Large intestine (tissue), 3 donors: ENCODE results near the gene ABCC3. TPM values are rescaled to one million over a fixed set of nuclear protein-coding genes. Genes with fewer than 3 reads are reported as not detected.

Source experiments
- DNase-seq, 2 donors: peaks; one replicate each; pipeline versions ENCODE4 v3.0.0 to v3.0.0-alpha.2; 2013
- H3K27ac ChIP-seq: one replicate; pipeline ENCODE4 v1.5.1; 2013; ENCODE audit warnings: low read length
- H3K27me3 ChIP-seq: 2 replicates; pipeline ENCODE4 v1.6.1; 2013; ENCODE audit warnings: low read length; ENCODE audit not compliant: control insufficient read depth, insufficient read depth
- H3K36me3 ChIP-seq: 2 replicates; pipeline ENCODE4 v1.6.1; 2013; ENCODE audit warnings: low read length; ENCODE audit not compliant: control insufficient read depth, insufficient read depth
- H3K4me1 ChIP-seq: one replicate; pipeline ENCODE4 v1.6.1; 2013; ENCODE audit warnings: low read length; ENCODE audit not compliant: control insufficient read depth, insufficient read depth
- H3K4me3 ChIP-seq: one replicate; pipeline ENCODE4 v1.5.1; 2013; ENCODE audit warnings: low read length
- H3K9me3 ChIP-seq: one replicate; pipeline ENCODE4 v1.6.1; 2013; ENCODE audit warnings: mild to moderate bottlenecking, low read depth, low read length, moderate library complexity; ENCODE audit not compliant: control insufficient read depth
- WGBS: methylation state at CpG from one replicate; pipeline ENCODE4 v1.1.5; 2013; ENCODE audit warnings: low lambda C conversion rate; ENCODE audit not compliant: insufficient coverage; 5-methylcytosine and 5-hydroxymethylcytosine counted together
- polyA plus RNA-seq: library from polyadenylated mRNA; unstranded; fragments of 120-200 nt; gene quantifications from one replicate; pipeline ENCODE4 v1.2.1, GENCODE V29; 2013

The ABCC3 gene
- polyA plus RNA-seq, 1 donor, result 53.7 TPM

DNA sequence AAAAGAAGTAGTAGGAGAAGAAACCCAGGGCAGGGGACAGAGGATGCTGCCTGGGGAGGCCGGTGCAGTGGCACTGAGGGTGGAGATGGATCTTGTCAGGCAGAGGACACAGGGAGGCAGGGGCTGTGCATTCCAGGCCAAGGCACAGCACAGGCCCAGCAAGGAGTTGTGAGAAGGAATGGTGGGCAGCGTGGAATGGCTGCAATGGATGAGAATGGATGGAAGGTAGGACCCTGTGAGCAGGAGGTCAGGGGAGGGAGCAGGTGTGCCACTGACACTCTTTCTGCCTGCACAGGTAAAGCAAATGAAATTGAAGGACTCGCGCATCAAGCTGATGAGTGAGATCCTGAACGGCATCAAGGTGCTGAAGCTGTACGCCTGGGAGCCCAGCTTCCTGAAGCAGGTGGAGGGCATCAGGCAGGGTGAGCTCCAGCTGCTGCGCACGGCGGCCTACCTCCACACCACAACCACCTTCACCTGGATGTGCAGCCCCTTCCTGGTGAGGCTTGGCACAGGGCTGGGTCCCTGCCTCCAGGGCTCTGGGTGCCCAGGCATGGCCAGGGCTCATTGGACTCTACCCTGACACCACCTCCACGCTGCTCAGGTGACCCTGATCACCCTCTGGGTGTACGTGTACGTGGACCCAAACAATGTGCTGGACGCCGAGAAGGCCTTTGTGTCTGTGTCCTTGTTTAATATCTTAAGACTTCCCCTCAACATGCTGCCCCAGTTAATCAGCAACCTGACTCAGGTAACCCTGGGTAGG is 32.8 kb downstream of the ABCC3 start:
- WGBS, result 100% methylated on average over 1 of the region's 14 CpGs
- Histone ChIP-seq H3K36me3 (peaks cover 4% of the 10 kb centered on the region), H3K27ac (no peak overlapping the region), H3K9me3 (no peaks in the 10 kb centered on the region), H3K4me3 (no peak overlapping the region), H3K4me1 (peaks cover 33% of the 10 kb centered on the region), H3K27me3 (no peaks in the 10 kb centered on the region)
- no peak for DNase-seq

- no peak for DNase-seq
- Histone ChIP-seq H3K4me3 (no peak overlapping the region), H3K27me3 (no peaks in the 10 kb centered on the region), H3K9me3 (no peaks in the 10 kb centered on the region), H3K4me1 (peaks cover 31% of the 10 kb centered on the region), H3K36me3 (peaks cover 5% of the 10 kb centered on the region), H3K27ac (no peak overlapping the region)
- 59% methylated on average over 2 of the region's 8 CpGs for WGBS
Measured at GRCh38 chr17:50668025-50668837, 33.5 kb downstream of the ABCC3 start.

GRCh38 chr17:50668838-50669581 is 34.3 kb downstream of the ABCC3 start:
- Histone ChIP-seq H3K9me3 (no peaks in the 10 kb centered on the region), H3K36me3 (peaks cover 8% of the 10 kb centered on the region), H3K27me3 (no peaks in the 10 kb centered on the region), H3K27ac (no peak overlapping the region), H3K4me1 (peaks cover 25% of the 10 kb centered on the region), H3K4me3 (no peak overlapping the region)
- WGBS, result no CpG with 5 or more reads among the region's 9 CpGs
- DNase-seq, result no peak

DNA sequence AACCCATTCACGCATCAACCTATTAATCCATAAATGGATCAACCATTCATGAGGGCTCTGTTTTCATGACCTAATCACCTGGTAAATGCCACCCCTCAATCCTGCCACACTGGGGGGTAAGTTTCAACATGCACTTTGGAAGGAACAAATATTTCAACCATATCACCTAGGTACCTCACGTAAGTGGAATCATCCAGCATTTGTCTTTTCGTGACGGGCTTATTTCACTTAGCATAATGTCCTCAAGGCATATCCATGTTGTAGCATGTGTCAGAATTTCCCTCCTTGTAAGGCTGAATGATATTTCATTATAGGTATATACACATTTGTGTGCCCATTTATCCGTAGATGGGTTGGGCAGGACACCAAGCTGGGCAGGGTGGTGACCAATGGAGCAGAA is 37.4 kb downstream of the ABCC3 start:
- Histone ChIP-seq H3K27me3 (no peaks in the 10 kb centered on the region), H3K27ac (no peak overlapping the region), H3K4me3 (no peak overlapping the region), H3K4me1 (peaks cover 22% of the 10 kb centered on the region), H3K36me3 (peaks cover 19% of the 10 kb centered on the region), H3K9me3 (no peaks in the 10 kb centered on the region)
- no CpG with 5 or more reads among the region's 5 CpGs for WGBS
- DNase-seq, result no peak

- no peaks in the 10 kb centered on the region for H3K27me3 ChIP-seq
- no CpG with 5 or more reads among the region's 20 CpGs for WGBS
- H3K9me3 ChIP-seq, result no peaks in the 10 kb centered on the region
- no peak overlapping the region for H3K27ac ChIP-seq
- DNase-seq, result no peak
- peaks cover 16% of the 10 kb centered on the region for H3K4me1 ChIP-seq
- no peak overlapping the region for H3K4me3 ChIP-seq
- H3K36me3 ChIP-seq, result peaks cover 27% of the 10 kb centered on the region
Measured at GRCh38 chr17:50672831-50673551, 38.3 kb downstream of the ABCC3 start.

DNA sequence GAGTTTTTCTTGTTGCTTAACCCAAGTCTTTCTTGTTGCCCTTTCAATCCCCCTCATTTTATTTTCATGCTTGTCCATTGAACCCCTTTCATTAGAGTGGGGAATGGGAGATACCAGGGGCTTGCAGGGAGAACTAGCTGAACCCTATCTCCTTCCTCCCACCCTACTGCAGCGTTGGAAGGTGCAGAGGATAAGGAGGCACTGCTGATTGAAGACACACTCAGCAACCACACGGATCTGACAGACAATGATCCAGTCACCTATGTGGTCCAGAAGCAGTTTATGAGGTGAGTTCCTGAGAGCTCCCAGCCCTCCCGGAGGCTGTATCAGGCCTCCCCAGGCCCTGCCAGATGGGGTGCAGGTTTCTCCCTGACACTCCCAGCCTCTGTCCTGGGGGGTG is 40.5 kb downstream of the ABCC3 start:
- no peak overlapping the region for H3K4me3 ChIP-seq
- no peak overlapping the region for H3K27ac ChIP-seq
- peaks cover 11% of the 10 kb centered on the region for H3K4me1 ChIP-seq
- WGBS, result no CpG with 5 or more reads among the region's 3 CpGs
- H3K9me3 ChIP-seq, result no peaks in the 10 kb centered on the region
- H3K36me3 ChIP-seq, result peaks cover 37% of the 10 kb centered on the region
- H3K27me3 ChIP-seq, result no peaks in the 10 kb centered on the region
- no peak for DNase-seq

DNA sequence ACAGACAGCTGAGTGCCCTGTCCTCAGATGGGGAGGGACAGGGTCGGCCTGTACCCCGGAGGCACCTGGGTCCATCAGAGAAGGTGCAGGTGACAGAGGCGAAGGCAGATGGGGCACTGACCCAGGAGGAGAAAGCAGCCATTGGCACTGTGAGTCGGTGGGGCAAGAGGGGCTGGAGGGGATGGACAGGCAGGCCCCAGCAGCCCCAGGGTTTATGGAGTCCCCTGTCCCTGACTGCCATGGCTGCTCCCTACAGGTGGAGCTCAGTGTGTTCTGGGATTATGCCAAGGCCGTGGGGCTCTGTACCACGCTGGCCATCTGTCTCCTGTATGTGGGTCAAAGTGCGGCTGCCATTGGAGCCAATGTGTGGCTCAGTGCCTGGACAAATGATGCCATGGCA is 40.9 kb downstream of the ABCC3 start:
- Histone ChIP-seq H3K36me3 (peaks cover 37% of the 10 kb centered on the region), H3K4me1 (peaks cover 10% of the 10 kb centered on the region), H3K27ac (no peak overlapping the region), H3K27me3 (no peaks in the 10 kb centered on the region), H3K9me3 (no peaks in the 10 kb centered on the region), H3K4me3 (no peak overlapping the region)
- no CpG with 5 or more reads among the region's 7 CpGs for WGBS
- peak in 1 of 2 donors; percentile 41 for DNase-seq

DNA sequence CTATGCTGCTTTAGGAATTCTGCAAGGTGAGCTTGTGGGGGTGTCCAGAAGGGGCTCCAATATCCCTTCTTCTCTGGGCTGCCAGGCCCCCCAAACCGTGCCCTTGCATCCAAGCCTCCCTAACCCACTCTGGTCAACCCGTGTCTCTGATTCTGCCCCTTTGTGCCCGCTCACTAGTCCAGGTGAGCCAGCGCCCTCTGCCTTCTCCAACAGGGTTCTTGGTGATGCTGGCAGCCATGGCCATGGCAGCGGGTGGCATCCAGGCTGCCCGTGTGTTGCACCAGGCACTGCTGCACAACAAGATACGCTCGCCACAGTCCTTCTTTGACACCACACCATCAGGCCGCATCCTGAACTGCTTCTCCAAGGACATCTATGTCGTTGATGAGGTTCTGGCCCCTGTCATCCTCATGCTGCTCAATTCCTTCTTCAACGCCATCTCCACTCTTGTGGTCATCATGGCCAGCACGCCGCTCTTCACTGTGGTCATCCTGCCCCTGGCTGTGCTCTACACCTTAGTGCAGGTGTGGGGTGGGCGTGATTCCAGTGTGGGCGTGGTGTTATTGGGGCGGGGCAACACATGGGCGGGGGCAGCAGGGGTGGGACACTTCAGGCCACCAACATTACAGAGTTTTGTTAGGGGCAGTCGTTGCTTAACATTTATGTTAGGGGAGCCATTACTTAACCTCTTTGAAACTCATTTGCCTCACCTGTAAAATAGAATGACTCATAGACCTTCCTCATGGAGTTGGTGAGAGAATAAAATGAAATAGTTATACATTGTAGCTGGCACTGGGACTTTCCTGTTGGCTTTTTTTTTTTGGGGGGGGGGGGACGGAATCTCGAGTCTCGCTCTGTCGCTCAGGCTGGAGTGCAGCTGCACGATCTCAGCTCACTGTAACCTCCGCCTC is 41.6 kb downstream of the ABCC3 start:
- no peaks in the 10 kb centered on the region for H3K9me3 ChIP-seq
- peaks cover 37% of the 10 kb centered on the region for H3K36me3 ChIP-seq
- H3K27ac ChIP-seq, result no peak overlapping the region
- peaks cover 8% of the 10 kb centered on the region for H3K4me1 ChIP-seq
- WGBS, result 100% methylated on average over 2 of the region's 24 CpGs
- no peaks in the 10 kb centered on the region for H3K27me3 ChIP-seq
- H3K4me3 ChIP-seq, result no peak overlapping the region
- DNase-seq, result no peak

- WGBS, result no CpG with 5 or more reads among the region's 12 CpGs
- no peak overlapping the region for H3K4me3 ChIP-seq
Measured at GRCh38 chr17:50677851-50678375, 43.2 kb downstream of the ABCC3 start.

More at GRCh38 chr17:50677851-50678375, 43.2 kb downstream of the ABCC3 start:
- H3K27ac ChIP-seq, result no peak overlapping the region
- H3K27me3 ChIP-seq, result no peaks in the 10 kb centered on the region
- peaks cover 32% of the 10 kb centered on the region for H3K36me3 ChIP-seq
- H3K4me1 ChIP-seq, result peaks cover 9% of the 10 kb centered on the region
- DNase-seq, result no peak
- H3K9me3 ChIP-seq, result no peaks in the 10 kb centered on the region
